ENCODE measurements around the gene DDX56.

The DDX56 gene

DNA sequence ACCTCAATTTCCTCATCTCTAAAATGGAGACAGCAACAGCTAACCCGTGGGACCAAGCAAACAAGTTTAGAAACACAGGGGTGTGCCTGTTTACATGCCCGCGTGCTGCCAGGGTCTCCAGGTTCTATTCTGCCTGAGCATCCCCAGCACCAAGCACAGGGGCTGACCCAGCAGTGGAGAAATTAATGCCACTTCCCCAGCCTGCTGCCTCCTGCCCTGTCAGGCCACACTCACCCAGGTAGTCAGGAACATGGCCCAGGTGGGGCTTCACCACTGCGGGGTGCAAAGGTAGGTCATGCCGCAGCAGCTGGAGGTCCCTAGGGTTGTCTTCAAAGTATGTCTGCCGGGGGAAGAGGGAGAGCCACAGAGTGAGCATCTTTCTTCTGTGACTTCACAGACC, 5.8 kb downstream of the DDX56 start:
- Mint-ChIP-seq H3K36me3 (ENCODE audit: low read depth) (peaks cover 64% of the 10 kb centered on the region), H3K9me3 (no peaks in the 10 kb centered on the region), H3K27ac (no peak overlapping the region), H3K4me1 (peaks cover 8% of the 10 kb centered on the region), H3K27me3 (ENCODE audit: low read depth, poor library complexity) (peaks cover 3% of the 10 kb centered on the region), H3K4me3 (no peak overlapping the region)
- DNase-seq: no peak
- TF ChIP-seq, protein P1, sequence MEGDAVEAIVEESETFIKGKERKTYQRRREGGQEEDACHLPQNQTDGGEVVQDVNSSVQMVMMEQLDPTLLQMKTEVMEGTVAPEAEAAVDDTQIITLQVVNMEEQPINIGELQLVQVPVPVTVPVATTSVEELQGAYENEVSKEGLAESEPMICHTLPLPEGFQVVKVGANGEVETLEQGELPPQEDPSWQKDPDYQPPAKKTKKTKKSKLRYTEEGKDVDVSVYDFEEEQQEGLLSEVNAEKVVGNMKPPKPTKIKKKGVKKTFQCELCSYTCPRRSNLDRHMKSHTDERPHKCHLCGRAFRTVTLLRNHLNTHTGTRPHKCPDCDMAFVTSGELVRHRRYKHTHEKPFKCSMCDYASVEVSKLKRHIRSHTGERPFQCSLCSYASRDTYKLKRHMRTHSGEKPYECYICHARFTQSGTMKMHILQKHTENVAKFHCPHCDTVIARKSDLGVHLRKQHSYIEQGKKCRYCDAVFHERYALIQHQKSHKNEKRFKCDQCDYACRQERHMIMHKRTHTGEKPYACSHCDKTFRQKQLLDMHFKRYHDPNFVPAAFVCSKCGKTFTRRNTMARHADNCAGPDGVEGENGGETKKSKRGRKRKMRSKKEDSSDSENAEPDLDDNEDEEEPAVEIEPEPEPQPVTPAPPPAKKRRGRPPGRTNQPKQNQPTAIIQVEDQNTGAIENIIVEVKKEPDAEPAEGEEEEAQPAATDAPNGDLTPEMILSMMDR (IDR thresholded peaks at IDR 0.05): no peak

DNA sequence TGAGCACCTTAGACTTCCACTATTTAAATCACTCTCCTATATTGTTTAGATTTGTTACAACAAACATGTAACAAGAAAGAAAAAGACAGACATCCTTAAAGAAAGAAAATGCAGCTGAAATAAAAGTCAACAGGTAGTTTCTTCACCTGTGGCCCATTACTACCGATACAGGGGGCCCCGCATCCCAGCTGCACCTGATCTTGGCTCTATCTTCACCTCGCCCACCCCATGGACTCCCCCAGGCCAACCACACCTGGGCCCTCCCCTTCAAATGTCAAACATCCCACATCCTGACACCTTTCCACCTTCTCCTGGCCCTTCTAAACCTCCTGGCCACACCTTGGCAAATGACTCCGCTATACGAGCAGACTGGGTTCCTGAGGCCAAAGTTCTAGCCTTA, 7.0 kb downstream of the DDX56 start:
- TF ChIP-seq, protein P1 (IDR thresholded peaks at IDR 0.05): no peak
- DNase-seq: no peak
- Mint-ChIP-seq H3K27ac (peak overlapping the region; percentile 35), H3K4me3 (no peak overlapping the region), H3K9me3 (no peaks in the 10 kb centered on the region), H3K27me3 (ENCODE audit: low read depth, poor library complexity) (peaks cover 3% of the 10 kb centered on the region), H3K4me1 (no peaks in the 10 kb centered on the region), H3K36me3 (ENCODE audit: low read depth) (peaks cover 54% of the 10 kb centered on the region)

DNA sequence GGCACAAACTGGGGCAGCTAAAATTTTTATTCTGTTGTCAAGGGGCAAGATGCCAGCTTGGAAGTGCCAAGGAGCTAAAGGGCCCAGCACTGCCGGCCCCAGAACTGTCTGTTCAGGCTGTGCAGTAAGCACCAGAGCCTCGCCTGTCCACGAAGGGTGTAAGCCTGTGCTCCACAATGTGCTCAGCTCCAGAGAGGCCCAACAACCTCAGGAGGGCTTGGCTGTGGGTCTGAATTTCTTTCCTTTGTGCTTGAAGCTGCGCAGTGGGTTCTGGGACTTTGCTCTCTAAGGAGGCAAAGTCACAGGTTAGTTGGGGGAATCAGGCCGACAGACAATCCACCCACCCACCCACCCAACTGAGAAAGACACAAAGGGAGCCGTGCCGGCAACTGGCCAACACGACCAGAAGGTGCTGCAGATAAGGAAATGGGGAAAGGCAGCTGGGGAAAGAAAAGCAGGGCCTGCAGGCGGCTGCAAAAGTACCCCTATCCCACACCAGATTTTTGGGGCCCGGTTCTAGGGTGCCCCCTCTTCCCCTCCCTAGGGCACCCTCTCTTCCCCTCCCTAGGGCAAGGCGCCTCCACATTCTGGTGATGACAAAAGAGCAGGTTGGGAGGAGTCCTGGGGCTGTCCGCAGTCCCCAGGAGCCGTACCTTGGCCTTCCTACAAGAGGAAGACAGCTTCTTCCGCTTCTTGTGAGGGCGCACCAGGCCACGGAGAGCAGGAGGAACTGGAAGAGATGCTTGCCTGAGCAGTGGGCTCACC, 7.7 kb downstream of the DDX56 start:
- Mint-ChIP-seq H3K27me3 (ENCODE audit: low read depth, poor library complexity) (peaks cover 3% of the 10 kb centered on the region), H3K36me3 (ENCODE audit: low read depth) (peaks cover 47% of the 10 kb centered on the region), H3K4me1 (no peaks in the 10 kb centered on the region), H3K27ac (peak overlapping the region; percentile 35), H3K9me3 (no peaks in the 10 kb centered on the region), H3K4me3 (no peak overlapping the region)
- DNase-seq: no peak
- TF ChIP-seq, protein P1 (IDR thresholded peaks at IDR 0.05): peak; percentile 13

DNA sequence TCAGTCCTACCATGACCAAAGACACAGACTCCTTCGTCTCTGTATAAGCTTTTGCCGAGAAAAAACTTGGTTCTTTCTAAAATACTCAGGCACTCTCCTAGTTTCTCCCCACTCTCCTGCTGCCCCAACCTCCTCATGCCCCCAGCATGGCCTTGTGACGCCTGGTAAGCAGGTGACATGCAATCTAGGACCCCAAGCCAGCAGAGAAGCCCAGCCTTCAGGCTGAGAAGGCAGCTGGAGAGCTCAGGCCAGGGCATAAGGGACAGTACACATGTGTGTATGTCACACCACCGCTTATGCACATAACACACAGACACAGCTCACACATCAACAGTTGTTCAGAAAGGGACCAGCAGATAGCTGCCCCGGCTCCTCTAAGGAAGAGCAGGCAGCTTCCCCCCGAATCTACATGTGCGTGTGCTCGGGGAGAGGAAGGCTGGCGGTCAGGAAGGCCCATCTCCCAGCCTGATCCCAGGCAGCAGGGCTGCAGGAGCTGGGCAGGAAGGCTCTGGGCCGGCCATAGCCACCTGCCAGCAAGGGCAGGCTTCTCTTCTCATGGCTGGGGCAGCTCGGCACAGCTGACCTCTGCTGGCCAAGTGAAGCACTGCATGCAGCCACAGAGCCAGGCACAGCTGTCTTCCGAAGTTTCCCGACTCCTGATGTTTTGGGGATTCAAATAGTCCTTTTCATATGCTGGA, 8.5 kb downstream of the DDX56 start:
- no peak overlapping the region for H3K4me3 Mint-ChIP-seq
- H3K36me3 Mint-ChIP-seq (ENCODE audit: low read depth): peaks cover 42% of the 10 kb centered on the region
- DNase-seq: peak; percentile 75
- peaks cover 3% of the 10 kb centered on the region for H3K27me3 Mint-ChIP-seq (ENCODE audit: low read depth, poor library complexity)
- H3K4me1 Mint-ChIP-seq: no peaks in the 10 kb centered on the region
- H3K27ac Mint-ChIP-seq: peak overlapping the region; percentile 10
- TF ChIP-seq, protein P1 (IDR thresholded peaks at IDR 0.05): peak; percentile 94
- no peaks in the 10 kb centered on the region for H3K9me3 Mint-ChIP-seq

DNA sequence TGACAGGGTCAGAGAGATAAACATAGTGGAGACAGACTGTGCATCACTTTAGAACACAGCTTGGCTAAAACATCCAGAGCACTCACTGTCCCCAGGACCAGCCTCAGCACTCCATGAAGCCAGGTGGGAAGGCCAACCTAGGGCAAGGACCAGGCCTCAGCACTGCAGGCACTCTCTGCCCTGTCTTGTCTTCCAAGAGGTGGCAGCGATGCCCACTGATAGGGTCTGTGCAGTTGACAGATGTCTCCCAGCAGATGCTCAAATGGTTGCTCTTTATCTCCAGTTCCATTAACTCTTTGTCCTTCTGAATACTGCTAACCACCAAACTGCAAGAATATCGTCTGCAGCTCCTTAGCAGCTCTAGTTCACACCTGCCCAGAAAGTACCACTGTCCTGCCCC, 9.1 kb downstream of the DDX56 start:
- H3K27me3 Mint-ChIP-seq (ENCODE audit: low read depth, poor library complexity): peaks cover 5% of the 10 kb centered on the region
- no peak overlapping the region for H3K4me3 Mint-ChIP-seq
- no peaks in the 10 kb centered on the region for H3K9me3 Mint-ChIP-seq
- no peak overlapping the region for H3K27ac Mint-ChIP-seq
- DNase-seq: no peak
- no peaks in the 10 kb centered on the region for H3K4me1 Mint-ChIP-seq
- TF ChIP-seq, protein P1 (IDR thresholded peaks at IDR 0.05): no peak
- H3K36me3 Mint-ChIP-seq (ENCODE audit: low read depth): peaks cover 37% of the 10 kb centered on the region
